Left lung (tissue), 10 donors: Measurements from ENCODE around the gene SKAP2. TPM values are rescaled to one million over a fixed set of nuclear protein-coding genes. Genes with fewer than 3 reads are reported as not detected.

Experiments
- ATAC-seq: fragments of 200-7000 bp; cut with Tn5 transposase; one replicate; pipeline ENCODE4 v1.9.1; 2020; ENCODE audit warnings: moderate library complexity
- DNase-seq, 4 donors: peaks; one replicate each; pipeline ENCODE4 v3.0.0-alpha.2; 2013 to 2020
- H3K27ac ChIP-seq, 2 donors: fragments of 200-600 bp; sonication (generic) in 1 of 2; one replicate each; pipeline versions ENCODE4 v1.5.0 to v1.8.0; 2020 to 2021
- H3K27me3 ChIP-seq, 2 donors: fragments of 200-600 bp; sonication (generic) in 1 of 2; one replicate each; pipeline versions ENCODE4 v1.5.0 to v1.8.0; 2020 to 2021
- H3K36me3 ChIP-seq, 2 donors: fragments of 200-600 bp; sonication (generic) in 1 of 2; one replicate each; pipeline versions ENCODE4 v1.5.0 to v1.8.0; 2020 to 2021
- H3K4me1 ChIP-seq, 2 donors: fragments of 200-600 bp; one replicate each; pipeline ENCODE4 v1.8.0; 2021
- H3K4me3 ChIP-seq, 2 donors: fragments of 200-600 bp; sonication (generic) in 1 of 2; one replicate each; pipeline versions ENCODE4 v1.5.0 to v1.8.0; 2020 to 2021; ENCODE audit warnings: mild to moderate bottlenecking in 1 of 2
- H3K9me3 ChIP-seq, 2 donors: fragments of 200-600 bp; sonication (generic) in 1 of 2; one replicate each; pipeline versions ENCODE4 v1.5.0 to v1.8.0; 2020 to 2021
- CTCF ChIP-seq, 2 donors: fragments of 200-600 bp; sonication (generic) in 1 of 2; IDR thresholded peaks; one replicate each; pipeline versions ENCODE4 v1.5.0 to v1.8.0; 2021; ENCODE audit warnings: antibody characterized with exemption in 2 of 2
- intact Hi-C, 2 donors: fragments of 100-400 bp; cut with DNase I; formaldehyde crosslinking; loops; one replicate each; pipeline versions ENCODE4 v1.11.2 to v1.14.2; 2022
- polyA plus RNA-seq, 6 donors: library from polyadenylated mRNA; unstranded; fragments of 120-200 nt; gene quantifications; one replicate each; pipeline ENCODE4 v1.2.1, GENCODE V29; 2013; ENCODE audit not compliant: insufficient read length in 6 of 6
- total RNA-seq, 2 donors: library from RNA; stranded (reverse); fragmentation: NEBNext Ultra II Directional; extraction: Animal tissue kit (Norgen Biotek cat#: 25700); gene quantifications; one replicate each; pipeline ENCODE4 v1.2.1, GENCODE V29; 2021
- donor health status: DM: no; HTN: yes; CAD: no.
- donor health status: DM: no; HTN: no; CAD: no.

Gene SKAP2
- total and polyA plus RNA-seq, 8 donors, result 43.5 to 61.0 (median 47.2) TPM

GRCh38 chr7:26856176-26856985, 8.0 kb downstream of the SKAP2 start:
- peaks cover 14 to 59% of the 10 kb centered on the region in 2 donors for H3K4me1 ChIP-seq
- no peak overlapping the region for H3K4me3 ChIP-seq
- intact Hi-C loops, result loop anchor here in 1 of 2 donors (2.0 to 5.0 kb wide), 2 partner anchors 241 to 286 kb away; partner anchors contain the start of genes HOXA1 and HOXA5
- H3K9me3 ChIP-seq, result no peaks in the 10 kb centered on the region
- peak overlapping the region; percentile 71 to 88 for H3K27ac ChIP-seq
- H3K36me3 ChIP-seq, result no peaks in the 10 kb centered on the region
- no peak for ATAC-seq
- peaks cover 0 to 16% of the 10 kb centered on the region in 2 donors for H3K27me3 ChIP-seq
- no peak for TF ChIP-seq CTCF (IDR thresholded peaks at IDR 0.05)
- peak in 2 of 4 donors; percentile 65 to 69 for DNase-seq

DNA sequence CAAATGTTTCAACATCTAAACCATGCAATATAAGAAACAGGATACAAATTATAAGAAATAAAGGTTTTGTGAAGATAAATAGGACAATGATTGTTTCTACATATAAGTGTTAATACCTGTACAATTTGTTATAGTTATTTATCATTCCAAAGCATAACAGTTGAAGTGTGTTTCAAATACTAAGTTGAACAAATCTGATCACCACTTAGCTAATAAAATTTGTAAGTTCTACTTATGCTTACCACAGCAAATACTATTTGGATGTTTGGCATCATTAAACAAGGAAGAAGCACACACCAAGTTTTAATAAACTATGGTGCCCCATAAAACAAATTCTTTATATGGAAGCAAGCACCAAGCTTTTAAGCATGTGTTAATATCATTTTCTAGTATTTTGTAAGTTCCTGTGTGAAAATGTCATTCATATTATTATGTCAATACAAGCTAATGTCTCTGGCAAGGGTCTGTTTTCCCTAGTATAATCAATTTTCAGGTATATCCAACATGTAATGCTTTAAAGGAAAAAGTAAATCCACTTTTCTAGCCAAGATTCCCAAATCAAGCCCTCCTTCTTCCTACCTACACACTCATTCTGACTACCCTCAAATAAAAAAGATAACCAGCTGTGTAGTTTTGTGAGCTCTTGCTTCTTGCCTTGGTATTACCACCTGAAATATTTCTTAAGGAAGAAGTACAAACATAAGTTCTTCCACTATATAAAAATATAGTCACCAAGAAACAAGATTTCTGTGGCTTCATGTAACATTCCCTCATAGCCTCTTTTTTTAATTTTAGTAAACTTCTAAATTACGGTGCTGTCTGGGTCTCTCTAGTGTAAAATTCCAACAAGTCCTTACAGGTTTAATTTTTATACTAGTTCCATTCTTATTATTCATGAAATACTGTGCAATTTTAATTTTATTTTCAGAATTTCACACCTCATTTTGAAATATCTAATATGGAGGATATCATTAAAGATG, 9.2 kb downstream of the SKAP2 start:
- Histone ChIP-seq H3K9me3 (no peaks in the 10 kb centered on the region), H3K4me3 (no peak overlapping the region), H3K27ac (peak overlapping the region; percentile 71 to 88), H3K4me1 (peaks cover 4 to 49% of the 10 kb centered on the region in 2 donors), H3K36me3 (no peaks in the 10 kb centered on the region), H3K27me3 (peaks cover 0 to 16% of the 10 kb centered on the region in 2 donors)
- intact Hi-C loops, result loop anchor here in 1 of 2 donors (5.0 kb wide), 1 partner anchor 242 kb away; the partner anchor contains the start of gene HOXA1
- ATAC-seq, result no peak
- TF ChIP-seq CTCF (IDR thresholded peaks at IDR 0.05), result no peak
- no peak for DNase-seq

- no peak for TF ChIP-seq CTCF (IDR thresholded peaks at IDR 0.05)
- peak in 1 of 4 donors; percentile 78 for DNase-seq
- H3K4me1 ChIP-seq, result peaks cover 4 to 43% of the 10 kb centered on the region in 2 donors
- no peaks in the 10 kb centered on the region for H3K9me3 ChIP-seq
- H3K27me3 ChIP-seq, result peaks cover 0 to 16% of the 10 kb centered on the region in 2 donors
- H3K4me3 ChIP-seq, result no peak overlapping the region
- ATAC-seq, result peak; percentile 59
- no peaks in the 10 kb centered on the region for H3K36me3 ChIP-seq
- intact Hi-C loops, result no loop called here
- peak overlapping the region in 1 of 2 donors; percentile 30 for H3K27ac ChIP-seq
Observed at GRCh38 chr7:26853788-26854393, 10.5 kb downstream of the SKAP2 start.

- Histone ChIP-seq H3K27ac (no peak overlapping the region), H3K4me3 (no peak overlapping the region), H3K9me3 (no peaks in the 10 kb centered on the region), H3K36me3 (peaks cover 0 to 4% of the 10 kb centered on the region in 2 donors), H3K4me1 (peaks cover 0 to 20% of the 10 kb centered on the region in 2 donors), H3K27me3 (no peaks in the 10 kb centered on the region)
- DNase-seq (no peak), ATAC-seq (no peak)
- intact Hi-C loops, result no loop called here
- no peak for TF ChIP-seq CTCF (IDR thresholded peaks at IDR 0.05)
Observed at GRCh38 chr7:26850193-26850651, 14.2 kb downstream of the SKAP2 start.
